C4-2B (cell line): ENCODE results near the gene TMEM117.

Source experiments
- CTCF ChIP-seq: fragments of 450-650 bp; conservative IDR thresholded peaks from 2 replicates; pipeline ENCODE4 v1.5.1; 2017; ENCODE audit warnings: mild to moderate bottlenecking
- ZFX ChIP-seq: fragments of 450-650 bp; IDR thresholded peaks from 2 replicates; pipeline ENCODE4 v1.6.1; 2017

GRCh38 chr12:43965899-43966298 is 130.0 kb downstream of the TMEM117 start:
- TF ChIP-seq CTCF (no peak), ZFX (no peak)
